Activated CD8-positive, alpha-beta T cell treated with anti-CD3 and anti-CD28 coated beads for 36 hours (primary cell): ENCODE data around the gene HMGCS2. TPM values are rescaled to one million over a fixed set of nuclear protein-coding genes. Genes with fewer than 3 reads are reported as not detected.

ENCODE experiments used
- ATAC-seq: fragments of 200-7000 bp; cut with Tn5 transposase; one replicate; pipeline ENCODE4 v1.10.0; 2021; ENCODE audit warnings: mild to moderate bottlenecking, moderate library complexity
- CTCF ChIA-PET: fragments of 350-600 bp; sonication (Branson Sonifier 250); formaldehyde crosslinking; loops from one replicate; lab custom pipeline; 2021; ENCODE audit warnings: antibody characterized with exemption; lab: Charles Lee
- POLR2A ChIA-PET: fragments of 350-600 bp; sonication (Branson Sonifier 250); formaldehyde crosslinking; loops from one replicate; lab custom pipeline; 2021; ENCODE audit warnings: antibody characterized with exemption; lab: Charles Lee
- DNase-seq: peaks from one replicate; pipeline ENCODE4 v3.0.0-alpha.2; 2020
- H3K27ac Mint-ChIP-seq: one replicate; pipeline ENCODE4 v1.8.0; 2021; ENCODE audit warnings: mild to moderate bottlenecking, mixed read lengths
- H3K27me3 Mint-ChIP-seq: one replicate; pipeline ENCODE4 v1.8.0; 2021; ENCODE audit warnings: mixed read lengths
- H3K36me3 Mint-ChIP-seq: one replicate; pipeline ENCODE4 v1.8.0; 2021; ENCODE audit warnings: low read depth, mixed read lengths
- H3K4me1 Mint-ChIP-seq: one replicate; pipeline ENCODE4 v1.8.0; 2021; ENCODE audit warnings: low read depth, mixed read lengths
- H3K4me3 Mint-ChIP-seq: one replicate; pipeline ENCODE4 v1.8.0; 2021; ENCODE audit warnings: mild to moderate bottlenecking, moderate library complexity, mixed read lengths
- H3K9me3 Mint-ChIP-seq: one replicate; pipeline ENCODE4 v1.8.0; 2021; ENCODE audit warnings: mixed read lengths
- CTCF ChIP-seq: fragments of 200-600 bp; IDR thresholded peaks from one replicate; pipeline ENCODE4 v1.8.0; 2022; ENCODE audit warnings: antibody characterized with exemption, mild to moderate bottlenecking
- intact Hi-C: fragments of 100-400 bp; cut with micrococcal nuclease; formaldehyde crosslinking; loops from one replicate; pipeline ENCODE4 v1.10.0; 2022
- total RNA-seq, 2 experiments: library from RNA; stranded (reverse); gene quantifications; one replicate each; pipeline ENCODE4 v1.2.3, GENCODE V29; 2021

Gene HMGCS2
- total RNA-seq, 2 experiments from 2014 or later: not detected

- CTCF ChIA-PET: interaction anchor here (1.3 kb wide), 2 partner anchors 29 to 35 kb away, joined by 3 to 4 read pairs; no protein-coding TSS in a partner anchor
- Mint-ChIP-seq H3K9me3 (no peaks in the 10 kb centered on the region), H3K27ac (no peak overlapping the region), H3K4me3 (no peak overlapping the region), H3K4me1 (no peaks in the 10 kb centered on the region), H3K27me3 (peaks cover 4% of the 10 kb centered on the region), H3K36me3 (no peaks in the 10 kb centered on the region)
- DNase-seq: no peak
- no peak for TF ChIP-seq CTCF
- no peak for ATAC-seq
- POLR2A ChIA-PET: no interaction called here
- intact Hi-C loops: no loop called here
Measured at GRCh38 chr1:119773711-119774241, 5.1 kb upstream of the HMGCS2 start.

- Mint-ChIP-seq H3K36me3 (no peaks in the 10 kb centered on the region), H3K27ac (no peak overlapping the region), H3K9me3 (no peaks in the 10 kb centered on the region), H3K4me3 (no peak overlapping the region), H3K4me1 (peaks cover under 1% of the 10 kb centered on the region), H3K27me3 (peaks cover 7% of the 10 kb centered on the region)
- intact Hi-C loops: no loop called here
- no peak for DNase-seq
- ATAC-seq: no peak
- ChIA-PET CTCF (interaction anchor here (1.5 kb wide), 1 partner anchor 37 kb away, joined by 5 read pairs; no protein-coding TSS in a partner anchor), POLR2A (no interaction called here)
- TF ChIP-seq CTCF: no peak
Measured at GRCh38 chr1:119772298-119772697, 3.6 kb upstream of the HMGCS2 start.

- H3K36me3 Mint-ChIP-seq: no peaks in the 10 kb centered on the region
- no peak overlapping the region for H3K4me3 Mint-ChIP-seq
- peaks cover 12% of the 10 kb centered on the region for H3K27me3 Mint-ChIP-seq
- ChIA-PET CTCF (interaction anchor here (1.5 kb wide), 1 partner anchor 37 kb away, joined by 5 read pairs; no protein-coding TSS in a partner anchor), POLR2A (no interaction called here)
- H3K27ac Mint-ChIP-seq: no peak overlapping the region
- H3K9me3 Mint-ChIP-seq: no peaks in the 10 kb centered on the region
- intact Hi-C loops: no loop called here
- no peak for TF ChIP-seq CTCF
- ATAC-seq (no peak), DNase-seq (no peak)
- H3K4me1 Mint-ChIP-seq: peaks cover 2% of the 10 kb centered on the region
Measured at GRCh38 chr1:119771770-119772169, 3.1 kb upstream of the HMGCS2 start.

GRCh38 chr1:119771016-119771415 lies 2.3 kb upstream of the HMGCS2 start:
- peaks cover 13% of the 10 kb centered on the region for H3K27me3 Mint-ChIP-seq
- H3K9me3 Mint-ChIP-seq: no peaks in the 10 kb centered on the region
- no peaks in the 10 kb centered on the region for H3K36me3 Mint-ChIP-seq
- ATAC-seq (no peak), DNase-seq (no peak)
- H3K27ac Mint-ChIP-seq: no peak overlapping the region
- H3K4me1 Mint-ChIP-seq: peaks cover 2% of the 10 kb centered on the region
- POLR2A ChIA-PET: no interaction called here
- intact Hi-C loops: no loop called here
- CTCF ChIA-PET: interaction anchor here (1.5 kb wide), 1 partner anchor 38 kb away, joined by 5 read pairs; no protein-coding TSS in a partner anchor
- no peak for TF ChIP-seq CTCF
- H3K4me3 Mint-ChIP-seq: no peak overlapping the region

GRCh38 chr1:119767486-119767885 lies 1.2 kb downstream of the HMGCS2 start:
- Mint-ChIP-seq H3K4me1 (peaks cover 2% of the 10 kb centered on the region), H3K27me3 (peaks cover 9% of the 10 kb centered on the region), H3K36me3 (no peaks in the 10 kb centered on the region), H3K9me3 (no peaks in the 10 kb centered on the region), H3K27ac (no peak overlapping the region), H3K4me3 (no peak overlapping the region)
- ATAC-seq: no peak
- intact Hi-C loops: no loop called here
- CTCF ChIA-PET: interaction anchor here (1.2 to 1.3 kb wide), 2 partner anchors 15 to 181 kb away, joined by 3 read pairs; no protein-coding TSS in a partner anchor
- POLR2A ChIA-PET: no interaction called here
- TF ChIP-seq CTCF: no peak
- no peak for DNase-seq
